Activated CD8-positive, alpha-beta memory T cell treated with anti-CD3 and anti-CD28 coated beads, Interleukin-2, amount 50 U/mL, for 4 hours (primary cell): ENCODE data around the gene CACNA2D2.

Source experiments
- DNase-seq: peaks from one replicate; pipeline ENCODE4 v3.0.0-alpha.2; 2020

CACNA2D2 gene

DNA sequence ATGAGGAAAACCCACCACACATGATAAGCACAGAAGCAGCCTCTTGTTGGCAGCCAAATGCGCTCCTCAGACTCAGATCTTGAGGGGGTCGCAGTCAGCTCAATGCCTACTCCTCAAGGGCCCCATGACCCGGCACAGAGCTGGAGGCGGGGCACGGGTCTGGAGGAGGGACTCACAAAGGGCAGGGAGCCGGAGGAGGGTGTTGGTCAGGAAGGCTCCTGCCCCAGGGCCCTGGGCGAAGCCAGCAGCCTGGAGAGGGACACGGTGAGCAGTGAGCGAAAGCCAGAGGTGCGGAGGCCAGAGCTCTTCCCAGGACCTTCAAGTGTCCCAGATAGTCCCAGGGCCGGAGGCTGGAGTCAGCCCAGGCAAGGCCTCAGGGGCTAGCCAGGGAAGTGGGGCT, 9.8 kb downstream of the CACNA2D2 start:
- no peak for DNase-seq

DNA sequence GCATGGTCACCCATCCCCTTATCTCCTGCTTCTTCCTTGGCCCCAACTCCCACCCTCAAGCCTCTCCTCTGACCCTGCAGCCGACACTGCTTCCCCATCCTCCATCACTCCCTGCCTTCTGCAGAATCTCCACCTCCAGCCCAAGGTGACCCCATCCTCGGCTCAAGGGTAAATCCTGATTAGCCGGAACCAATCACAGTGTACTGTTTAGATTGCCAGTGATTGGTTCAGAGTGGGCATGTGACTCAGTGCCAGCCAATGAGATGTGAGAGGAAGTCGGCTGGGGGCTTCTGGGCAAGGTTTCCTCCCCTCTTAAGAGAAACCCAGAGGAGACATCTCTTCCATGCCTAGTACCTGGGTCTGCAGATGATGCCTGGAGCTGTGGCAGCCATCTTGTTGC, 10.3 kb downstream of the CACNA2D2 start:
- DNase-seq = no peak

DNA sequence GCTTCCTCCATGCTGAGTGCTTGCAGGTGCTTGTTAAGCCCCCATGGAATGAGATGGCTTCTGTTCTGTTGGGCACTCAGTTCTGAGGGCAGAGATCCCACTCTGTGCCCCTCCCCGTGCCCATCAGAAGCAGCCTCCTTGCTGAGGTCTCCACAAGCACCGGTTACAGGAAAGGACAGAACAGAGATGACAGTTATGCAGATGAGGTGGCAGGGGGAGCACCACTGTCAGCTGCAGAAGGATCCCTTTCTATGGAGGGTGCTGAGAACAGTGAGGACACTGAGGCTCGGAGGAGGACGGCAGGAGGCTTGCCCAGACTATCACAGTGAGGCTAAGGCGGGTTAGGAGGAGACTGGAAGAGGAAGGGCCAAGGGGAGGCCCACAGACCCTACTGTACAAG, 12.4 kb downstream of the CACNA2D2 start:
- no peak for DNase-seq

DNA sequence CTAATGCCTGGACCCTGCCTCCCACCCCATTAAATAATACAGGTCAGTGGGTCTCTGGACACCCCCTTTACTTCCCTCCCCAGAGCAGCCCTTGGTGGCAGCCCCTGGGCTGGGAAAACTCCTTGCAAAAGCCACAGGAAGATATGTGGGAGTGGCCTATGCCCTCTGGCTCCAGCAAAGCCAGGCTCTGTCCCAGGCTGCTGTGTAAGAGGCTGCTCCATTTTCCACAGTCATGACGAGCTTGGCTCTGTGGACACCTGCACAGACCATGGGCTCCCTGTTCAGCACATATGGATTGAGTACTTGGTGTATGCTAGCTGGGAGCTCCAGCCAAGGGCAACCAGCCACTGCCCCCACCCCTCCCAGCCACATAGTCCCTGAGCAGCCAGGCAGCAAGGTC, 13.0 kb downstream of the CACNA2D2 start:
- DNase-seq = no peak

DNA sequence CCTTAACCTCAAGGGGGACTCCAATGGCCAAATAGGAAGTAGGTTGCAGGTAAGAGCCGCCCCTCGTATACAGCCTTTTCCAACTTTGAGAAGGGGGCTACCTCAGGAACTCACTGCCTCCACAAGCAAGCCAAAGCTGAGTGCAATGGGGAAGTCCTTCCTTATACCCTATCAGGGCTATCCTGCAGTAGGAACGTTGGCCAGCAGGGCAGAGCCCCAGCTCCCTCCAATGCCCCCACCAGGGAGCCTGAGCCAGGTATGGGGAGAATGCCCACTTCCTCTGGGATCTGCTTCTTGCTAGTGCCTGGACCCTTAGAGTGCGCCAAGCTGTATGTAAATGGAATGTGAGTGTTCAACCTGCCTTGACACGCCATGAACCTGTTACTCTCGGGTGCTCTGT, 16.3 kb downstream of the CACNA2D2 start:
- no peak for DNase-seq

DNA sequence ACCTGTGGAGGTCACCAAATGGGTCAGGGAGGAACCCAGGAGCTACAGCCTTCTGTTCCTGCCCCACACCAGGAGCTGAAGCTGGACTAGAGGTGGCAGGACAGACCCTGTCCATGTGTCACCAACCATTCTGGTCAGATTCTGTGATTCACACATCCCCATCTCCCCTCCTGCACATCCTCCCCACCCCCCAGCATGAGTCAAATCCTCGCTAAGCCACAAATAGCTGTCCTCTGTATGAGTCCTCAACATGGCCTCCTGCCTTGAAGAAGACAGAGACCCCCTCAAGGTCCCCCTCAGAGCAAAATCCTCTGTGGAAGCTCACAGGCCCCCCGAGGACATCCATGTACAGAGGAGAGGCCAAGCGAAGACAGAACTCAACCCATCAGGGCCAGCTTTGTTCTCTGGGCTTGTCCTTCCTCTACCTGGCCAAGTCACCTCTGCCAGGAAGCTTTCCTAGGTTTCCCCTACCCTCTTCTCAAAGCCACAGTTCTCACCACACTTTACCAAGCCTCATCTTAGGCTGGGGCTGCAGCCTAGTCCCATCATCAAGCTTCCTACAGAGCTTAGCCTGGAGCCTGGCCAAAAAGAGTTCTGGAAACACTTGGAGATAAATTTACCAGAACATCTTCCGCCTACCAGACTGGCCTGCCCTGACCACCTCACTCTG, 17.1 kb downstream of the CACNA2D2 start:
- no peak for DNase-seq

DNA sequence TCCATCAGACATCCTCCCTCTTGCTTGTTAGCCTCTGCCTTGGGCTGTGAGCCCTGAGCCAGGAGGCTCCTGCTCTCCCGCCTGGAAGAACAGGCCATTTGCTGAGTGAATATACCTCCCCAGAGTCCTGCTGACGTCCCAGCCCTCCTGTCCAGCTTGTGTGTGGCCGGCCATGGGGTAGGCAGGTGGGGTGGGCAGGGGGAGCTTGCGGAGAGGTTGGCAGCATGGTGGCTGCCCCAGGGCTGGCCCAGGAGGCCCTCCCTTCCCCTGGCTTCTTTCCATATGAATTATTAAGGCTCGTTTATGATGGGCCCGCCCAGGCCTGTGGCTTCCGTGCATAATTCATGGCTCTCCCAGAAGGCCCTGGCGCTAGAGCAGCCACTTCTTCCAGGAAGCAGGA, 18.7 kb downstream of the CACNA2D2 start:
- no peak for DNase-seq

DNA sequence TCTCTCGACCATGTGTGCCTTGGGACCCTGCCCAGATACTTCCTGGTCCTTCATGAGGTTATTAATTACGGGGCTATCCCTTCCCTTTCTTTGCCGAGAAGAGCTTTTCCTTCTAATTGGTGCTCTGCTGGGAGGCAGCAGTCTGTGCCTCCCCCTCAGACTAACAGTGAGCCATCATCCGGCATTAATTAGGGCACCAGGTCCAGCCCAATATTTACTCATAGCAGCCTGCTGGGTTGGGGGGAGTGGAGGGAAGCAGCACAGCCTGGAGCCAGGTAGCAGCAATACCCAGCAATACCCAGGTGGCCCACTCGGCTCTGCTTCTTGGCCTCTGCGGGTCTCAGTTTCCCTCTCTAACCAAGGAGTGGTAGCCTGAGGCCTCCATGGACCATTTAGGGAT, 20.1 kb downstream of the CACNA2D2 start:
- no peak for DNase-seq

DNA sequence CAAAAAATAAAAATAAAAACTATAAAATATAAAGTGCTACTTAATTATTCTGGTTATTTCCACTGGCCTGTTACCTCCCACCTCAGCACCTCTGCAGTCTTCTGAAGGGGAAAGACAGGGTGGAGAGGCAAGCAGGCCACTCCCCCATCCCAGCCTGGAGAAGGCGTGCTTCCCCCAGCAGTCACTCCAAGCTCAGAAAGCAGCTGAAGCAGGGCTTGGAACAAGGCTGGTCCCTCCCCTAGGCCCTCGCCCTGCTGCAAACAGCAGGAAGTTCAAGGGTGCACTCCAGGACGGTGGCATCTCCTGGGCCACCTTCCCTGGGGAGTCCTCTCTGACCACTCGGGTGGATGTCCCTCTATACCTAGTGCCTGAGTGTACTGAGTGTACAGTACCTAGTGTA, 21.4 kb downstream of the CACNA2D2 start:
- no peak for DNase-seq

DNA sequence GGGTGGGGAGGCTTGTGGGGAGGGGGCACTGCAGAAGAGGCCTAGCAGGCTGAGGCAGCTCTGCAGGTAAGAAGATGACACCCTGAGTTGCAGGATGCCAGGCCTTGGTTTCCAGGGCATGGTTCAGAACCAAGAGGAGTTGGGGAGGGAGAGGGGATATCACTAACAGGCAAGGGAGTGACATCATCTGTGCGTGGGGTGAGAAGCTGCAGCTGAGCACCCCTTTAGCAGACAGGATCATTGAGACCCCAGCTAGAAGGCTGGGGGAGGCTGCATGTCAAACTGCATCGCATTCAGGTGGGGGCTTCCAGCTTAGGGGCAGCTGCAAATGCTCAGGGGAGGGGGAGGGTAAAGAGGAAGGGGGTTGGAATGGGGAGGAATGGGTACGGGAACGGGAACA, 23.0 kb downstream of the CACNA2D2 start:
- DNase-seq = no peak

DNA sequence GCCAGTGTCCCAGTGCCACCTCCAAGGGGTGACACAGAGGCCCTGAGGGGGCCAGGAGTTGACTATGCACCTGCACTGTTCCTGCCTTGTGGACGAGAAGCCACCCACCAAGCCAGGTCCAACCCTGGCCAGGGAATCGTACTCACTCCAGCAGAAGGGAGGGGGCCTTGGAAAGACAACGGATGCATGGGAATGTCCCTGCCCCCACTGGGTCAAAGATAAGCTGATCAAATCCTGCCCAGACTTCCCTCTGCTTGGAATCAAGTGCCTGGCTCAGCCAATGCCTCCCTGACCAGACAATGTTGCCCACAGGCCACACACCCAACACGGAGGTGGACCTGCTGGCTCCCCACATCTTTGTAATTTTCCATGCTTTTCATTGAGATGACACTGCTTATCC, 23.9 kb downstream of the CACNA2D2 start:
- DNase-seq = no peak

DNA sequence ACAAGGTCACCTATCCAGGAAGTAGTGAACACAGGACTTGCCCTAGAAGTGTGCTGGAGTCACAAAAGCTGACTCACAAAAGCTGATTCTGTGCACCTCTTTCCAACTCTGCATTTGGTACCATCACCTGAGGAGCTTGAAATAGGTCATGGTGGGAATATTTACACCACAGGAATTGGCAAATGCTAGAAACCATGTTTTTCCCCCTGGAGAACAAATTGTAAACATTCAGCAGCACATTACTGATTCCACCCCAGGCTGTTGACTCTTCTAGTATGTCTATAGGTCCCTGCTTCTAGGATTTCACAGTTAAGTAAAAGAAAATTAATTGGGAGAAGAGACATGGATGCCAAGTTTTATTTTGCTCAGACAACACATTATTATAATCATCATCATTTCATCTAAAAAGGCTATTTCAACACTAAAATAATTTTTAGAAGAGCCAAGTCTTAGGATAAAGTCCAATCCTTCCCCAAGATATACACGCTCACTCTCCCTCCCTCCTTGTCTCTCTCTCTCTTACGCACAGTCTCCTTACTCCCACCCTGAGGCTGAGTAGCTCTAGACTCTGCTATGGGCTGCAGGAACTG, 24.7 kb downstream of the CACNA2D2 start:
- DNase-seq = no peak

DNA sequence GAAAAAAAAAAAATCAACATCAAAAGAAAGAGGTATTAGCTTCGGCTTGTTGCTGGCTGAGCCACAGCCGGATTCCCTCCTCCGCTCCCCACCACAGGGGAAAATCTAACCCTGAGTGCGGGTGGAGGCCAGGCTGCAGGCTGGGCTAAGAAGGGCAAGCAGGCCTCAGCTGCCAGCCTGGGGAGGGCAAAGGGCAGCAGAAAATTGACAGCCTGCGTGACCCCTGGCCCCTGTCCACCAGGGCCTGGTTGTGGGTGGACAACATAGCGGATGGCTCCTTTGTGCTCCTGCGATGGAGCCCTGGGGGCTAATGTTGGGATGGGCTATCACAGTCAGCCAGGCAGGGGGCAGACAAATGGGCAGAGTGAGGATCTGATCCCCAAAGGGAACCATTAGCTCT, 25.4 kb downstream of the CACNA2D2 start:
- DNase-seq = no peak

DNA sequence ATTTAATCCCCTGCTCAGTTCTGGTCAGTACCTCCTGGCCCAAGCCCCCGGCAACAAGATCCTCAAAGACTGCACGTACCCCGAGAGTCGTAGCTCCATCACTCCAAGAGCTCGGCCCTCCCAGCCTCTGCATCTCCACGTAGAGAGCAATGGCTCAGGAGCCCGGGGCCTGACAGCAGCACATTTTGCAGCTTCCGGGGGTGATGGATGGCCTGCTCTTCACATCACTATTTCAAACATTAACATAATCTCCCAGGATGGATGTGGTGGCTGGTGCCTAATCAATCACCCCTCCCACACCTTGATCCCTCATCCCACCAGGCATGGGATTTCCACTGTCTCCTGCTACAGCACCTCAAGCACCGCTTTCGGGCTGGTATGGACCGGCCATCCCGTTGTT, 28.1 kb downstream of the CACNA2D2 start:
- no peak for DNase-seq

DNA sequence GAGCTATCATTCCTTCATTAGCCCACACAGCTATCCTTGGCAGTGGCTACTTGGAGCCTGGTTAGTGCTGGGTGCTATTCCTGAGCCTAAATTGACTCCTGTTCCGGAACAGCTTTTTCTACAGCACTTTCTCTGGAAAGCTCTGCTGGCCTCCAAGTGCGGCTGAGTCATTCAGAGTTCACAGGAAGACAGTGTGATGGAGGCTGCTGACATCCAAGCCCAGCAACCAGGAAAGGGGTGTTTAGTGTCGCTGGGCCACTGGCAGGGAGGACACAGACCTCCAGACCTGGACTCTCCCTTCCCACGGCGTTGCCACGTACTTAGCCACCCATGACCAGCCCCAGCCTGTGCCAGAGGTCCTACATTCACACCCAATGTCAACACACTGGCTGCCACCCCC, 28.7 kb downstream of the CACNA2D2 start:
- DNase-seq = no peak

DNA sequence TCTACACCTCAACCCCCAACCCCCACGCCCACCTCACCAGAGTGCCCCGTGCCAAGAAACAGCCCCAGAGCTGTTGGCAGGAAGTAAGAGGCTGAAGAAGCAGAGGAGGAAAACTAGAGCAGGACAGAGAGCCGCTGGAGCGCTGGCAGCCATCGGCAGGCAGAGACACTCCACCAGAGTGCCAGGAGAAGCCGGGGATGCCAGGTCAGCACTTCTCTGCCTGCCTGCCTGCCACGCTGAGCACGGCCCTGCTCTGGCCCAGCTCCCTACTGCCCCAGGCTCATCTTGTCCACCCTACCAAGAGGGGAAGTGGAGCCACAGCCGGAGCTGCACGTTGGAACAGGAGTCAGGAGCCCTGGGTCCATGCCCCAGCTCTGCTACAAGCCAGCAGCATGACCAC, 29.7 kb downstream of the CACNA2D2 start:
- DNase-seq = no peak

DNA sequence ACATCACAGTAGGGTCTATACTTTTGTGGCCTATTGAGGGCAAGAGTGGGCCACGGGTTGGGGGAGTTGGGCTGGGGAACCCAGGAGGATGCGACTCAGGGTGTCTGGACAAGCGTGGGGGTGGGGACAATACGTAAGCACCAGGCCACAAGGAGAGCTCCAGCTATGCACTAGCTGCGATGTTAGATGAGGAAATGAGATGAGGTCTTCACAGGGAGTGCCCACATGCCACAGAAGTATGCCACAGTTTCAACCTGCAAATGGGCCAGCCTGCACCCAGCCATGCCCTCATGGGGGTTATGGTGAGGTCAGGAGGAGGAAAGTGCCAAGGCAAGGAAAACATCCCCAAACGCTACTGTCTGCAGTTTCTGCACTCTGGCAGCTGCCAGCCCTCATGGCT, 30.5 kb downstream of the CACNA2D2 start:
- DNase-seq = no peak

DNA sequence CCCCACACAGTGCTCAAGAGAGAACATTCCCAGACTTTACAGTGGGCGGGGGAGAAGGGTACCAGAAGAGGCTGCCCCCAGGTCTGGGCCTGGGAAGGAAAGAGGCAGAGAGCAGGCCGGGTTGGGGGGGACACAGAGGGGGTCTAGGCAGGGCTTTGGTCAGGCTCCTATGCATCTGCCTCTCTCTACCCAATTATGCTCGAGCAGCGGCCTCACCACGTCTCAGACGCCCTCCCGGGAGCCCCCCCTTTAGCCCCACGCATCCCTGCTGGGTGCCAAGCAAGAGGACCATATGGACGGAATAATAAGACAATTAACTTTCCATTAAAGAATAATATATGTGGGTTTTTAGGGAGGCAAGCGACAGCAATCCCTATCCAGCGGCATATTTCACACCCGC, 32.8 kb downstream of the CACNA2D2 start:
- no peak for DNase-seq

DNA sequence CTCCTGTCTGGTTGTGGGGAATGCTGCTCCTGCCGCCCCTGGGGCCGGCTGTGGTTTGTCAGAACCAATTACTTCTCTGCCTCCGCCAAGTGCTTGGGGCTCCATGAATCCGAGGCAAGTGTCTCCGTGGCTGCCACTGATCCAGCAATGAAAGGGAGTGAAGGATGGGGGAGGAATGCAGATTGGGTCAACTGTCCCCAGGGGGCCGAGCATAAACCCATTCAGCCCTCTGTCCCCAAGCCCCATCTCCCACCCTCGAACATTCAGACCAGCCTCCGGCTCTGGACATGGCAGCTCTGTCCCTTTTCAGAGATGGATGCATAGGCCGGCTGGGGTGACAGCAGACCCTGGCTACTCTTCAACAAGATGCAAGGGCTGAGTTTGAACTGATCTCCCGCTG, 35.5 kb downstream of the CACNA2D2 start:
- DNase-seq = no peak

DNA sequence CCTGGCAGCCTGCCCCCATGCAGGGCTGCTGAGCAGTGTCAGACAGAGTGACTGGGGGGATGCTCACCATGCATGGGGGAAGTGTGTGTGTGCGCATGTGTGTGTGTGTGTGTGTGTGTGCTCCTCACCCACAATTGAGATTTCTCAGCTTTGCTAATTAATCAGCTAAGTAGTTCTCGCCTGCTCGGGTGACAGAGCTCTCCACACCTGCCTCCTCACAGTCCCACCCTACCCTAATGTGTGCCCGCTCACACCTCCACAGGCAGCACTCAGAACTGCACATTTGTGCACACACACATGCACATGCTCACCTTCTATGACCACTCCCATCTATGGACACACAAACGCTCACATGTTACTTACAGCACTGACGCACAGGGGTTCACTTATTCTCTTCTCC, 37.3 kb downstream of the CACNA2D2 start:
- no peak for DNase-seq

DNA sequence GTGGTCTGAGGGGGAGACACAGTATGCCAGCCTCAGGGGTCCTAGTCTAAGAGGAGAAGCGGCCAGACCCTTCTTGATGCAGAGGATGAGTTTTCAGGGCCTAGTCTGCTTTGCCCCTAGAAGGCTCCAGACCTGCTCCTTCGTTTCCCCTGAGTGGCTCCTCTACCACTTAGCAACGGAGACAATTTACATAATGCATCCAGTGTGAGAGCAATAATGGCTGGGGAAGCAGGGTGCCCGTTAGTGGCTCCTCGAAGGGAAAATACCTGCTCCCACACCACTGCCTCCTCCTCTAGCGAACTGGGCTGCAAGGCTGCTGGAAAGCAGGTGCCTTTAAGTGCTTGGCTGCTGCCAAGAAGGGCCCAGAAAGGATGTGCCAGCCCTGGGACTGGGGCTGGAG, 38.9 kb downstream of the CACNA2D2 start:
- DNase-seq = no peak

DNA sequence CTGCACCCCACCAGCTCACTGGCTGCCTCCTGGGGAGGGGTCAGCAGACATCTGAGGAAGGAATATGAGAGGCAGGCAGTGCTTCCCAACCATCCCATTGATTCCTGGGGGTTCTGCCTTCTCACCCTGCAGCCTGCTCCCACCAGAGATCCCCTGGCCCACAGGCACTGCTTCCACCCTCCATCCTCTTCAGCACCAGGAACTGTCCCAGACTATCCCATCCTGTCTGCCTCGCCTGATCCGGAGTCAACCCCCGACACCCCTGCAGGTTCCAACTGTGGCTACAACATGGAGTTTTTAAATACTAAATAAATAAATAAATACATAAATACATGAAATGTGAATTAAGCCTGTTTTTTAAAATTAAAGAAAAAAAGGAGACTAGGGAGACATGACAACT, 43.6 kb downstream of the CACNA2D2 start:
- no peak for DNase-seq

DNA sequence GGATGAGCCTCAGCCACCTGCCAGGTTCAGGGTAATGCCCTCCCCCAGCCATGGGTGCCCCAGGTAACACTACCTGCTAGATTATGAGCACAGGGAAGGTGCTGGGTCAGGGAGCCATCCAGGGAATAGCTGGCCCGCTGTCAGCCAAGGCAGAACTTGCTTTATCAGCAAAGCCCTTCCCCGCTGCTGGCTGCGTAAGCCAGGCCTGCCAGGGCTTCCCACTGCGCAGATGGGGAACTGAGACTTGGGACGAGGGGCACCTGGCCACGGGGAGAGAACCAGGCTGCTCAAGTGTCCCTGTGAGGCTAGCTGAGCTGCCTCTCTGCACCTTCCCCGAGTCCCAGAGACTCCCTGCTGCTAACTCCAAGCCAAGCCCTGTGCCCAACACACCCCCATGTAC, 45.4 kb downstream of the CACNA2D2 start:
- DNase-seq = no peak

DNA sequence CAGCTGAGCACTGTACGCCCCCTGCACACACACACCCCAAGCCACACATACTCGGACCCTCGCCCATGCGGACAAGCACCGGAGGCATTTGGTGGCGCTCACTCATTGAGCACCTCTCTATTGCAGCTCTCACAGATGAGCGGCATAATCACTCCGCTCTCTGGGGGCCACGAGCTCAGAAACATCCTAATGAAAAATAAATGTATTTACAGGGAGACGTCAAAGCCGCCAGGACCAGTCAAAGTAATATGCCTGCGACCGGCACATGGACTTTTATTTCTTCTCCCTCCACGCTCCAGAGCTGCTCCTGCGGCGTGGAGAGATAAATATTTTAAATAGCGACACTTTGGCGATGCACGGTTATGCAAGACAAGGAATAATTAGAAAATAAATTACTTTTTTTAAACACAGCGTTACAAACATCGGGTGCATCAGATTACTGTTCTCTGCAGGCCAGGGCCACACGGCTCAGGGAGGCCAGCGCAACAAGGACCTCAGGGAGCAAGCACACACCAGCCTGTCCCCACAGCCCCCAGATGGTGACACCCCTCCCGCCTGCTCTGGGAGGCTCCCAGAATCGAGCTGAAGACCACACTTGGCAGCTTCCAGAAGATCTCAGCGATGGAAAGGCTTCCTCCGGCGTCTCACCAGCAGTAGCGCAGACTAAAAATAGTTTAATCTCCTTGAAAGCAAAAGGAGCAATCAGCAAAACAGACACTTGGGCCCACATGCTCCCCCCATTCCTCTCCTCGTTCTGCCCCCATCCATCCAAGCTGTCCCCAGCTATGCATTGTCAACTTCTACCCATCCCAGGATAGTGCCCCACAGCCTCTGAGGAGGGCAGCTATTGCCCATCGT, 48.0 kb downstream of the CACNA2D2 start:
- DNase-seq = no peak
